Endodermal cell (in vitro differentiated cells): Measurements from ENCODE around the gene MGAT4A. TPM values are rescaled to one million over a fixed set of nuclear protein-coding genes. Genes with fewer than 3 reads are reported as not detected.
A peak's percentile ranks its signal among the peaks of the same experiment; 100 is the strongest.

ENCODE experiments used
- DNase-seq: peaks from one replicate; pipeline ENCODE4 v3.0.0-alpha.2; 2017
- H3K27ac ChIP-seq: 2 replicates; pipeline ENCODE4 v1.5.1; 2013; ENCODE audit warnings: mild to moderate bottlenecking, low read depth, low read length, moderate library complexity
- H3K27me3 ChIP-seq: 2 replicates; pipeline ENCODE4 v1.6.1; 2013; ENCODE audit warnings: mild to moderate bottlenecking, low read length, moderate library complexity; ENCODE audit not compliant: insufficient read depth, control insufficient read depth, poor library complexity, severe bottlenecking
- H3K36me3 ChIP-seq: 2 replicates; pipeline ENCODE4 v1.7.0; 2013; ENCODE audit warnings: mild to moderate bottlenecking, low read length, moderate library complexity; ENCODE audit not compliant: control insufficient read depth, insufficient read depth
- H3K4me1 ChIP-seq: one replicate; pipeline ENCODE4 v1.7.0; 2013; ENCODE audit warnings: low read length; ENCODE audit not compliant: control insufficient read depth, insufficient read depth
- H3K4me3 ChIP-seq: 2 replicates; pipeline ENCODE4 v1.5.1; 2013; ENCODE audit warnings: mild to moderate bottlenecking, low read length, moderate library complexity
- H3K9ac ChIP-seq: 2 replicates; pipeline ENCODE4 v1.6.1; 2013; ENCODE audit warnings: mild to moderate bottlenecking, low read length, moderate library complexity; ENCODE audit not compliant: poor library complexity, severe bottlenecking; ENCODE audit errors: extremely low read depth
- H3K9me3 ChIP-seq: 2 replicates; pipeline ENCODE4 v1.6.1; 2013; ENCODE audit warnings: mild to moderate bottlenecking, low read length, moderate library complexity; ENCODE audit not compliant: control insufficient read depth
- H3K27ac Mint-ChIP-seq: 2 replicates; pipeline ENCODE4 v1.8.0; 2020; ENCODE audit warnings: mixed read lengths
- H3K27me3 Mint-ChIP-seq: 2 replicates; pipeline ENCODE4 v1.8.0; 2021; ENCODE audit warnings: mild to moderate bottlenecking, mixed read lengths; ENCODE audit not compliant: insufficient read depth
- H3K36me3 Mint-ChIP-seq: 2 replicates; pipeline ENCODE4 v1.8.0; 2020; ENCODE audit warnings: low read depth, mixed read lengths
- H3K4me1 Mint-ChIP-seq: 2 replicates; pipeline ENCODE4 v1.8.0; 2020; ENCODE audit warnings: mixed read lengths
- H3K4me3 Mint-ChIP-seq: 2 replicates; pipeline ENCODE4 v1.8.0; 2020; ENCODE audit warnings: mild to moderate bottlenecking, moderate library complexity, mixed read lengths
- H3K9me3 Mint-ChIP-seq: 2 replicates; pipeline ENCODE4 v1.8.0; 2020; ENCODE audit warnings: mild to moderate bottlenecking, mixed read lengths
- WGBS, 2 experiments: methylation state at CpG; one replicate each; pipeline versions ENCODE4 v1.1.5 to v1.1.7; 2013; ENCODE audit warnings: missing lambda C conversion rate in 2 of 2, mixed read lengths in 1 of 2; ENCODE audit not compliant: insufficient coverage in 1 of 2, insufficient read length in 1 of 2; 5-methylcytosine and 5-hydroxymethylcytosine counted together
- total RNA-seq, 2 donors: library from RNA; stranded (reverse); fragmentation: NEBNext Ultra II Directional in 1 of 2; extraction: Animal tissue kit (Norgen Biotek cat#: 25700) in 1 of 2; gene quantifications; 2 replicates in 1 of 2; 3 replicates in 1 of 2; pipeline ENCODE4 v1.2.1, GENCODE V29; 2021
- TF ChIP-seq, protein P1 (sequence below): fragments of 200-600 bp; sonication (generic); conservative IDR thresholded peaks from 2 replicates; pipeline ENCODE4 v1.5.0; 2021; ENCODE audit warnings: antibody characterized with exemption, mild to moderate bottlenecking

The MGAT4A gene
- total RNA-seq, 2 donors from 2014 or later, result 8.2 to 11.1 TPM

DNA sequence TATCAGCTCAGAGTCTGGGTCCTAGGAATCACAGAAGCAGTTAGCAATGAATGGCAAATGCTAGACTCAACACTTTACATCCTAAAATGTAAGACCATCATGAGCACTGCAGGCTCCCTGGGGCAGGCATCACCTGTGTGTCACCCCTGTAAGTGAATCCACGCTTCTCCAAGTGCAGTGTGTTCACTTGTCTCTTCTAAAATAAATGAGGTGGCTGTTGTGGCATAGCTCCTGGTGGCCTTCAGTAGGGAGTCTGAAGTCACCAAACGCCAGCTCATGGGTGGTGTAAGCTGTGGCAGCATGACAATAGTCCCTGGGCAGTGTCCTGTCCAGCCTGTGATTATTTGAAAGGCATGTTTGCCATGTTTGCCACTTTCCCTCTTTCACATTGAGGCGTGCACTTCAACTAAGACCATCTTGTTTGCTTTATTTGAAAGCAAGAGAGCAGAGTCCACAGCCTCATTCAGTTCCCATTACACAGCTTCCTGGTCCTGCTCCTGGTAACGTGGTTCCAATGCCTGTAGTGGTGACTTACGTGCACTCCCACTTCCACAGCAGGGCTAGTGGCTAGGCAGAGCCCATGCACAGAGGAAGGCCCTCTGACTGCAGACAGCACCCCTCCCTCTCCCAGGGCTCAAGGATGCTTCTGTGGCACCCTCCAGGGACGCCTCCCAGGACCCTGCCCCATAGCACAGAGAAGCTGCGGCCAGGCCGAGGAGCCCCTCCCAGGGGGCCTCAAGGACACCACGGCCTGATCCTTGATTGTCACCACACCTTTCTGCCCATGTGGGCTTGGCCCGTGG is 146.9 kb downstream of the MGAT4A start:
- H3K4me1 ChIP-seq, result peaks cover 8% of the 10 kb centered on the region

DNA sequence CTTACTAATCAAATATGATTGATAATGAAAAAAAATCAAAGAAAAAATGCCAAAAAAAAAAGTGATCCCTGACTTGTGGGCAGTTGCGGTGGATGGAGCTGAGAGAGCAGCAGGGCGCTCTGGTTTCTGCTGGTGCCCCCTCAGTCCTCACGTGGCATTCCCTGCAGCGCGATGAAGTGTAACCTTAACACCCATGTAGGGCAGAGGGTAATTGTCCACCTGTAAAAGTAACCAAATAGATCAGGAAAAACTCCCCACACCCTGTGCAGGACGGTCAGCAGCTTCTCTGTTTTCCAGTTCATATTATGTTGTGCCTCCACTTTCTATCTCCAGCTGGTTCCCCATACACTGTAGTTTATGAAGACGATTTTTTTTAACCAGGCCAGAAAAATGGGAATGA is 147.7 kb downstream of the MGAT4A start:
- Histone ChIP-seq H3K9me3 (no peaks in the 10 kb centered on the region), H3K27me3 (no peaks in the 10 kb centered on the region), H3K36me3 (peaks cover 96% of the 10 kb centered on the region), H3K9ac (no peak overlapping the region), H3K4me3 (no peak overlapping the region), H3K27ac (no peak overlapping the region), H3K4me1 (peaks cover 8% of the 10 kb centered on the region)
- no peak overlapping the region for H3K27ac Mint-ChIP-seq
- TF ChIP-seq, protein P1, sequence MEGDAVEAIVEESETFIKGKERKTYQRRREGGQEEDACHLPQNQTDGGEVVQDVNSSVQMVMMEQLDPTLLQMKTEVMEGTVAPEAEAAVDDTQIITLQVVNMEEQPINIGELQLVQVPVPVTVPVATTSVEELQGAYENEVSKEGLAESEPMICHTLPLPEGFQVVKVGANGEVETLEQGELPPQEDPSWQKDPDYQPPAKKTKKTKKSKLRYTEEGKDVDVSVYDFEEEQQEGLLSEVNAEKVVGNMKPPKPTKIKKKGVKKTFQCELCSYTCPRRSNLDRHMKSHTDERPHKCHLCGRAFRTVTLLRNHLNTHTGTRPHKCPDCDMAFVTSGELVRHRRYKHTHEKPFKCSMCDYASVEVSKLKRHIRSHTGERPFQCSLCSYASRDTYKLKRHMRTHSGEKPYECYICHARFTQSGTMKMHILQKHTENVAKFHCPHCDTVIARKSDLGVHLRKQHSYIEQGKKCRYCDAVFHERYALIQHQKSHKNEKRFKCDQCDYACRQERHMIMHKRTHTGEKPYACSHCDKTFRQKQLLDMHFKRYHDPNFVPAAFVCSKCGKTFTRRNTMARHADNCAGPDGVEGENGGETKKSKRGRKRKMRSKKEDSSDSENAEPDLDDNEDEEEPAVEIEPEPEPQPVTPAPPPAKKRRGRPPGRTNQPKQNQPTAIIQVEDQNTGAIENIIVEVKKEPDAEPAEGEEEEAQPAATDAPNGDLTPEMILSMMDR, result no peak
- DNase-seq, result no peak
- H3K36me3 Mint-ChIP-seq, result peaks cover 48% of the 10 kb centered on the region
- no peak overlapping the region for H3K4me3 Mint-ChIP-seq
- H3K9me3 Mint-ChIP-seq, result no peaks in the 10 kb centered on the region
- no peaks in the 10 kb centered on the region for H3K27me3 Mint-ChIP-seq
- peaks cover 17% of the 10 kb centered on the region for H3K4me1 Mint-ChIP-seq
- WGBS, 2 experiments, result 80 to 95% methylated on average over 1 to 7 of the region's 7 CpGs

More for the DNA sequence above, 146.9 kb downstream of the MGAT4A start:
- Histone ChIP-seq H3K36me3 (peaks cover 97% of the 10 kb centered on the region), H3K4me3 (no peak overlapping the region), H3K9me3 (no peaks in the 10 kb centered on the region), H3K9ac (no peak overlapping the region), H3K27ac (no peak overlapping the region), H3K27me3 (no peaks in the 10 kb centered on the region)
- Mint-ChIP-seq H3K36me3 (peaks cover 45% of the 10 kb centered on the region), H3K4me3 (no peak overlapping the region), H3K27ac (no peak overlapping the region), H3K27me3 (no peaks in the 10 kb centered on the region), H3K9me3 (no peaks in the 10 kb centered on the region), H3K4me1 (peaks cover 17% of the 10 kb centered on the region)
- TF ChIP-seq, protein P1, result no peak
- DNase-seq, result peak; percentile 31
- 88 to 98% methylated on average over 8 to 10 of the region's 10 CpGs for WGBS, 2 experiments

DNA sequence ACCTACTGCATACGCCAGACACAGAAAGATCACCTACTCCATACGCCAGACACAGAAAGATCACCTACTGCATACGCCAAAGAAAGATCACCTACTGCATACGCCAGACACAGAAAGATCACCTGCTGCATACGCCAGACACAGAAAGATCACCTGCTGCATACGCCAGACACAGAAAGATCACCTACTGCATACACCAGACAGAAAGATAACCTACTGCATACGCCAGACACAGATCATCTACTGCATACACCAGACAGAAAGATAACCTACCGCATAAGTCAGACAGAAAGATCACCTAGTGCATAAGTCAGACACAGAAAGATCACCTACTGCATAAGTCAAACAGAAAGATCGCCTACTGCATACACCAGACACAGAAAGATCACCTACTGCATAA is 148.4 kb downstream of the MGAT4A start:
- TF ChIP-seq, protein P1, result no peak
- Histone ChIP-seq H3K9ac (no peak overlapping the region), H3K4me1 (peaks cover 8% of the 10 kb centered on the region), H3K9me3 (no peaks in the 10 kb centered on the region), H3K36me3 (peaks cover 96% of the 10 kb centered on the region), H3K4me3 (no peak overlapping the region), H3K27ac (no peak overlapping the region), H3K27me3 (no peaks in the 10 kb centered on the region)
- Mint-ChIP-seq H3K27me3 (no peaks in the 10 kb centered on the region), H3K9me3 (no peaks in the 10 kb centered on the region), H3K4me3 (no peak overlapping the region), H3K27ac (no peak overlapping the region), H3K36me3 (peaks cover 51% of the 10 kb centered on the region), H3K4me1 (peaks cover 17% of the 10 kb centered on the region)
- DNase-seq, result no peak
- 86 to 94% methylated on average over 5 to 9 of the region's 9 CpGs for WGBS, 2 experiments
